Activated T-cell treated with anti-CD3 and anti-CD28 coated beads, Interleukin-2, amount 50 U/mL, for 72 hours (primary cell): Measurements from ENCODE around the gene STEAP1B. TPM values are rescaled to one million over a fixed set of nuclear protein-coding genes. Genes with fewer than 3 reads are reported as not detected.
"Not testable (repeated sequence)": the region's sequence is repeated elsewhere in the genome, so short reads cannot be mapped to it uniquely, and the experiment has no call there.

Experiments used
- ATAC-seq, 2 donors: fragments of 150-1000 bp; cut with Tn5 transposase; replicated peaks in 1 of 2; 2 replicates each; pipeline ENCODE4 v1.10.0; 2021; ENCODE audit warnings: moderate library complexity in 2 of 2, mild to moderate bottlenecking in 1 of 2
- DNase-seq, 2 donors: peaks; one replicate each; pipeline ENCODE4 v3.0.0; 2021 to 2022; ENCODE audit warnings: mixed read lengths in 1 of 2
- H3K27ac Mint-ChIP-seq: one replicate; pipeline ENCODE4 v1.8.0; 2022; ENCODE audit warnings: mild to moderate bottlenecking, moderate library complexity, mixed read lengths
- H3K27me3 Mint-ChIP-seq: one replicate; pipeline ENCODE4 v1.8.0; 2022; ENCODE audit warnings: low read depth, mixed read lengths
- H3K36me3 Mint-ChIP-seq, 2 donors: one replicate each; pipeline ENCODE4 v1.8.0; 2022; ENCODE audit warnings: mixed read lengths in 2 of 2, mild to moderate bottlenecking in 1 of 2; ENCODE audit not compliant: insufficient read depth in 2 of 2
- H3K4me1 Mint-ChIP-seq: one replicate; pipeline ENCODE4 v1.8.0; 2022; ENCODE audit warnings: low read depth, mixed read lengths
- H3K4me3 Mint-ChIP-seq, 2 donors: one replicate each; pipeline ENCODE4 v1.8.0; 2022; ENCODE audit warnings: mild to moderate bottlenecking in 2 of 2, mixed read lengths in 2 of 2, moderate library complexity in 2 of 2
- H3K9me3 Mint-ChIP-seq, 2 donors: one replicate each; pipeline ENCODE4 v1.8.0; 2022; ENCODE audit warnings: mixed read lengths in 2 of 2
- total RNA-seq, 2 donors: library from RNA; stranded (reverse); gene quantifications; one replicate each; pipeline ENCODE4 v1.2.3, GENCODE V29; 2022

Gene STEAP1B
- total RNA-seq, 2 donors from 2014 or later = 0.39 TPM; not detected in 1

DNA sequence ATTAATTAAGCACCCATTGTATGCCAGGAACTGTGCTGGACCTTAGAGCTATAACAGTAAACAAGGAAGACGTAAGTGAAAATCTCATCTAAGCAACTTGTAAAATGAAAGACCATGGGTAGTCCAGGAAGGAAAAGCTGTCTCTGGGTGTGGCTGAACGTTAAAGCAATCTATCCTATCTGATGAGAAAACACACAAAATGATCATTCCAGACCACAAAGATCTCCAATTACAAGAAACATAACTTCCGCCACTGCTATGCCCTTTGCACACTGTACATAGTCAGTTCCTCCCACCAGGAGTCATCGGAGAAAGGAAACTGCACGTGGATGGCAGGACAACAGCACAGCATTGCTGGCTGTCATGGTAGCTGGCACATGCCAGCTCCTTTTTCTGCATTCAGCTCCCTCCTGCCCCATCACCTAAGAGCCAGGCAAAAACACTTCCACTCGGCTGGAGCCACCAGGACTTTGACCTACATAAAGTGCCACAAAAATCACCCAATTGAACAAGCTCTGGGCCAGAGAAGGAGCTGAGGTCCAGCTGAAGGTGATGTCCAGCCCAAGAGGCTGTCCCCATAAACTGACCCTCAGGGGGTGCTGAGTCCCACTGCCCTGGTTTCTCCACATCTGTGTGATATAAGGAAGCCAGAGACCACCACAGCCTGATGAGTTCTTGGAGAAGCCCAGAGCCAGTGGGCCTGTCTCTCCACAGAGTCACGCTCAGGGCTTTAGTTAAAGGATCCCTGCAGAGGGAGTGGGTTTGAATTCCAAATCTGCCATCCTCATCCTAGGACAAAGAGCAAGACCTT, 56.4 kb downstream of the STEAP1B start:
- no peak for DNase-seq
- Mint-ChIP-seq H3K27ac (no peak overlapping the region), H3K9me3 (no peaks in the 10 kb centered on the region), H3K36me3 (no peaks in the 10 kb centered on the region), H3K27me3 (peaks cover 12% of the 10 kb centered on the region), H3K4me1 (peaks cover 18% of the 10 kb centered on the region), H3K4me3 (no peak overlapping the region)
- no peak for ATAC-seq

DNA sequence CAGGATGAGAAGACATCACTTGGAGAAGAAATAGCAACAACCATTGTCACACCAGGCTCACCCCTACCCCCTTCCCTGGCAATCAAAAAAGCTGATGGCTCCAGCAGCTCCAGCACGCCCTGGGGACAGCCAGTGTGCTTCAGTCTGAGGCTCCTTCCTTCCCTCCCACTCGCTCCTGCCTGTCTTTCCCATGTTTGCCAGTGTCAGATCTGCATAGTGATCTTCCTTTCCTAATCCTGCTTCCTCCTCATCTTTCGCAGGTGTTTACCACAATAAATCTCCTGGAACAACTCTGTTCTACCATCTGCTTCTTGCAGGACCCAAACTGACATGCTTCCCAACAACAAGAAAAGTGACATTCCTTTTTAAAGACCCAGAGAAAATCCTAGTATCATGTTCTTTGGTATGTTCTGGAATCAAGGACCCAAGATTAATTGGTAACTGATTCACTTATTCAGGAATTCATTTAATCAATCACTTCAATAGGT, 57.1 kb downstream of the STEAP1B start:
- Mint-ChIP-seq H3K4me3 (no peak overlapping the region), H3K27ac (no peak overlapping the region)

DNA sequence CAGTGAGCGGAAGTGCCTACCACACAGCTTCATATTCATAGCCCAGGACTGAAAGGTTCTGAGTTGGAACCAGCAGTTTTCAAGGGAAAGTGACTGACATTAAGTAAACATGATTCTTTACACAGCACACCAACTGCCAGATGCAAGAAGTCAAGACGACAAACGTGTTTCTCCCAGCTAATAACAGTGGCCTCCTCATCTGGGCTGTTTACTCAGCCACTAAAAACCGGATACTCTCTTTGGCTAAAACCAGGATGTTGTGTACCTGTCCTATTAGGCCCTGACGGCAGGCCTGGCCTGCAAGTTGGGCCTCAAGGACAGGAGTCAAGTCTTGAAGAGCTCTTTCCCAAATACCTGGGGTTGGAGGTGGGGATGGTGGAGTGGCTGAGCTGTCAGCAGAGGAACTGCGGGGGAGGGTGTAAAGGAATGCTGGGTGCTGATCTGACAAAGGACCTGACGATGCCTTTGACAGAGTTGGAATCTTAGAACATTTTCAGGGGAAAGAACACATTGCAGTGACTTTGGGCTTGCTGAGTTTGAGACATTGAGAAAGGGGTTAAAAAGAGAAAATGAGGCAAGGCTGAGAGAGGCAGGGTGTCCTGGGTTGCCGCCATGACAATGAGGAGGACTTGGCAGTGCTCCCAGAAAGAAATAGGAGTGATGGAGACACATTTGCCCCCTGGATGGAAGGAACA, 57.7 kb downstream of the STEAP1B start:
- H3K4me1 Mint-ChIP-seq = peaks cover 18% of the 10 kb centered on the region
- ATAC-seq (no peak), DNase-seq (no peak)
- no peak overlapping the region for H3K4me3 Mint-ChIP-seq
- no peaks in the 10 kb centered on the region for H3K9me3 Mint-ChIP-seq
- no peak overlapping the region for H3K27ac Mint-ChIP-seq
- H3K27me3 Mint-ChIP-seq = peaks cover 20% of the 10 kb centered on the region
- H3K36me3 Mint-ChIP-seq = no peaks in the 10 kb centered on the region

More for the DNA sequence above, 57.1 kb downstream of the STEAP1B start:
- DNase-seq (no peak), ATAC-seq (no peak)
- Mint-ChIP-seq H3K9me3 (no peaks in the 10 kb centered on the region), H3K4me1 (peaks cover 18% of the 10 kb centered on the region), H3K36me3 (no peaks in the 10 kb centered on the region), H3K27me3 (peaks cover 14% of the 10 kb centered on the region)

DNA sequence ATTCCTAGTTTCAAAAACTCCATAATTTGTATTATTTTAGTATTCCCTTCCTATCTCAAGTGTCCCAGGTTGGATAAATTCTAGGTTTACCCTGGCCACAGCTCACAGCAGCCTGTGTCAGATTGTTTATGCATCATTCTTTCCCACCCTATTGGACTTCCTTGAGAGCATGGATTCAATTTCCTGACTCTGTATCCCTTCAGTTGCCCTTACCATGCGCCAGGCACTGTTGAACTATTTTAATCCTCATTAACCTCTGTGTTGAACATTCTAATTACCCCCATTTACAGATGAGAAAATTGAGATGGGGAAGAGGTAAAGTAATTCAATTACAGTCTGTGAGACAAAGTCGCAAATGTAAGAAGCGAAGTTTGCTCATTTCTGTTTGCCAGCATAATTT, 58.8 kb downstream of the STEAP1B start:
- DNase-seq = no peak
- no peak for ATAC-seq
- no peaks in the 10 kb centered on the region for H3K36me3 Mint-ChIP-seq
- no peak overlapping the region for H3K27ac Mint-ChIP-seq
- H3K4me1 Mint-ChIP-seq = peaks cover 17% of the 10 kb centered on the region
- no peak overlapping the region for H3K4me3 Mint-ChIP-seq
- no peaks in the 10 kb centered on the region for H3K9me3 Mint-ChIP-seq
- peaks cover 23% of the 10 kb centered on the region for H3K27me3 Mint-ChIP-seq

DNA sequence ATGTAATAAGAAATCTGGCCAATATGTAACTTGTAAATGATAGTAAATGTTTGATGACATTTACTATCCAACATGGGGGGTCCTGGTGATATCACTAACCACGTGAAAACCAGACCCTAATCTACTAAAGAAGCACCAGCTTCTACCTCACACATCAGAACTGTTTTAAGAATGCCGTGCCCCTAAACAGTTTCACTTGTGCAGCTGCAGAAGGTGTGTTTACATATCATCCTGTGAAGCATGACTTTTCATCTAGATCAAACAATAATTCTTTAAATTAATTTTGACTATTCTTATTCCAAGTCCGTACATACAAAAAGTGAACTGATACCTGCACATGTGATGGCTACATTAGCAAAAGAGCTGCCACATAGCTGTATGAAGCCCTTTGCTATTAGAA, 61.0 kb downstream of the STEAP1B start:
- H3K27ac Mint-ChIP-seq = no peak overlapping the region
- ATAC-seq (no peak), DNase-seq (no peak)
- H3K4me3 Mint-ChIP-seq = no peak overlapping the region
- no peaks in the 10 kb centered on the region for H3K4me1 Mint-ChIP-seq
- no peaks in the 10 kb centered on the region for H3K36me3 Mint-ChIP-seq
- peaks cover 23% of the 10 kb centered on the region for H3K27me3 Mint-ChIP-seq
- no peaks in the 10 kb centered on the region for H3K9me3 Mint-ChIP-seq

DNA sequence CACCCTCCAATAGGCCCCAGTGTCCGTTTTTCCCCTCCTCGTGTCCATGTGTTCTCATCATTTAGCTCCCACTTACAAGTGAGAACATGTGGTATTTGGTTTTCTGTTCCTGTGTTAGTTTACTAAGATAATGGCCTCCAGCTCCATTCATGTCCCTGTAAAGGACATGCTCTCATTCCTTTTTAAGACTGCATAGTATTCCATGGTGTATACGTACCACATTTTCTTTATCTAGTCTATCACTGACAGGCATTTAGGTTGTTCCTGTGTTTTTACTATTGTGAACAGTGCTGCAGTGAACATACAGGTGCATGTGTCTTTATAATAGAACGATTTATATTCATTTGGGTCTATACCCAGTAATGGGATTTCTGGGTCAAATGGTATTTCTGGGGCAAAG, 63.4 kb downstream of the STEAP1B start:
- not testable (repeated sequence) for H3K4me3 Mint-ChIP-seq, ATAC-seq, H3K9me3 Mint-ChIP-seq, H3K4me1 Mint-ChIP-seq, H3K27ac Mint-ChIP-seq, H3K36me3 Mint-ChIP-seq, DNase-seq
- H3K27me3 Mint-ChIP-seq = peaks cover 13% of the 10 kb centered on the region

DNA sequence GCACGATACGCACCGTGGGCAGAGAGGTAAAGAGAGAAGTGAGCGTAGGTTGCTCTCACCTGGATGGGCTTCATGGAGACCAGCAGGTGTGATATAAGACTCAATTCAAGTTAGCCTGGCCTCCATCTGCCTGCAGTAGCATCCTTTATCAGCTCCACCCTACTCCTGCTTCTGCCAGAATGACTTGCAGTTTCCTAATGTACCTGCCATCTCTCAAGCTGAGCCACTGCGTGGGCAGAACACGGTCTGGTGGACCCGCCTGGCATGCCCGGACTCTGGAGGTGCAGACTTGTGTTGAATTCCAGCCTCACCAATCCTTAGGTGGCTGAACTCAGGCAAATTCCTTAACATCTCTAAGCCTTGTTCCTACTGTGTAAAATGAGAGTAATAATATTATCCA, 64.3 kb downstream of the STEAP1B start:
- no peaks in the 10 kb centered on the region for H3K36me3 Mint-ChIP-seq

DNA sequence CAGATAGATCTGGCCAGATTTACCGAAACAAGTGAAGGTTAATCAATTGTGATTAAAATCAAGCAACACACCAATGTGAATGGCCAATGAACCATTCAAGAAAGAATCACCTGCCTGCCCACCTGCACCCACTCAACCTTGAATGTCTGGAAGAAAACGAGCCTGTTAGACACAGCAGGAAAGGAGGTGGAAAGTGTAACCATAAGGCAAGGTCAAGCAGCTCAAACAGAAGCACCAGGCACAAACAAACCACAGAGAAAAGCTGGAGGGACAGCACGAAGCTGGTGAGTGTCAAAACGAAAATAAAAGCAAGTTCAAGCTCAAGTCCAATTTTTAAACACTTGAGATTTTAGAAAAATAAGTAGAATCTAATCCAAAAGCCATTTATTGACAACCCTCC, 64.9 kb downstream of the STEAP1B start:
- H3K27me3 Mint-ChIP-seq = peaks cover 13% of the 10 kb centered on the region
- H3K27ac Mint-ChIP-seq = no peak overlapping the region
- no peaks in the 10 kb centered on the region for H3K36me3 Mint-ChIP-seq
- DNase-seq (no peak), ATAC-seq (no peak)
- H3K4me1 Mint-ChIP-seq = no peaks in the 10 kb centered on the region
- H3K9me3 Mint-ChIP-seq = no peaks in the 10 kb centered on the region
- H3K4me3 Mint-ChIP-seq = no peak overlapping the region

More for the DNA sequence above, 64.3 kb downstream of the STEAP1B start:
- Mint-ChIP-seq H3K4me3 (no peak overlapping the region), H3K27ac (no peak overlapping the region), H3K27me3 (peaks cover 13% of the 10 kb centered on the region), H3K9me3 (no peaks in the 10 kb centered on the region), H3K4me1 (no peaks in the 10 kb centered on the region)
- no peak for ATAC-seq
- no peak for DNase-seq

DNA sequence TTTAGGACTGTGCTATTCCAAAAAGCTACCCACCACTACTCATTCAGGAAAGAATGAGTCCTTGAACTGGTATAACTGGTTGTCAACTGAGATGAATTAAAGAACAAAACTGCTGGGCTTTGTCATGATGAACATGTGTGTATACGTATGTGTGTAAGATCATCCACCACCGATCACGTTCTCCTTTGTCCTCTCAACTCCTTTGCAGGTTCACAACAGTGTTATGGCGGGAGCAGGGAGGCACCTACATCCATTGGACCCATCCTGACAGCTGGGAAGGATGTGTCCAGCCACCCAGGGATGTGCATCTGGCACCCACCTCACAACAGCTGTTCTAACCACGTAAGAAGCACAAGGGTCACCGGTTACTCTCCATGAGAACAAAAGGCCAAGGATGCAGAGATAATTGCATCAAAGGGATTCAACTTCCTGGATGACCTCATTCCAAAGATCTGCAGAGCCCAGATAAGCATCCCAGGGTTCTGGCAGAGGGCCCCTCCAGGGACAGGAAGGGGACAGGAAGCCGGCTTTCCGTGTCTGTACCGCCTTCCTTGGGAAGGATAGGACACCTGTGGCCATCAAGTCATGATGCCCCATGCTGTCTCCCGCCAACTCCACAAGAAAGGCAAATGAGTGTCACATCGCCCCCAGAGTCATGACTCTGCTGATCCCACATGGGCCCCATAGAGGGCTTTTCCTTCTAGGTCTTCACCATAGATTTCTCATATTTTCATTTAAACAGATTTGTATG, 66.1 kb downstream of the STEAP1B start:
- DNase-seq (no peak), ATAC-seq (no peak)
- Mint-ChIP-seq H3K27me3 (peaks cover 13% of the 10 kb centered on the region), H3K9me3 (no peaks in the 10 kb centered on the region), H3K27ac (no peak overlapping the region), H3K36me3 (no peaks in the 10 kb centered on the region), H3K4me3 (no peak overlapping the region), H3K4me1 (no peaks in the 10 kb centered on the region)

DNA sequence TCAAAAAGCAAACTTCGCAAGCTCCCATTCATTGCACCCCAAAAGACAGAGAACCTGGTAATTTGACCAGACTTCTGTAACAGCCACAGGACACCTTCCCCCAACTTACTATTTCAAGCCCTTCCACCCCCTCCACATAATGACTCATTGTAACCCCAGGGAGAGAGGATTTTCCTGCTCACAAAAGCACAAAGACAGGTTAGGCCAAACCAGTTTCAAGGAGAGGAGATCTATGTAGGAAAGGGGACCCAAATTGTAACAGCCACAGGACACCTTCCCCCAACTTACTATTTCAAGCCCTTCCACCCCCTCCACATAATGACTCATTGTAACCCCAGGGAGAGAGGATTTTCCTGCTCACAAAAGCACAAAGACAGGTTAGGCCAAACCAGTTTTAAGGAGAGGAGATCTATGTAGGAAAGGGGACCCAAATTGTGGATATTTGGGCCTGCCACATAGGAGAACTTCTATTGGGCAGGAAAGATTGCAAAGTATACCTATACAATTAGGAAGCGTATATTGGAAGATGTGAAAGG, 66.8 kb downstream of the STEAP1B start:
- not testable (repeated sequence) for ATAC-seq, DNase-seq, H3K36me3 Mint-ChIP-seq, H3K4me3 Mint-ChIP-seq, H3K27ac Mint-ChIP-seq, H3K4me1 Mint-ChIP-seq, H3K9me3 Mint-ChIP-seq
- peaks cover 12% of the 10 kb centered on the region for H3K27me3 Mint-ChIP-seq

DNA sequence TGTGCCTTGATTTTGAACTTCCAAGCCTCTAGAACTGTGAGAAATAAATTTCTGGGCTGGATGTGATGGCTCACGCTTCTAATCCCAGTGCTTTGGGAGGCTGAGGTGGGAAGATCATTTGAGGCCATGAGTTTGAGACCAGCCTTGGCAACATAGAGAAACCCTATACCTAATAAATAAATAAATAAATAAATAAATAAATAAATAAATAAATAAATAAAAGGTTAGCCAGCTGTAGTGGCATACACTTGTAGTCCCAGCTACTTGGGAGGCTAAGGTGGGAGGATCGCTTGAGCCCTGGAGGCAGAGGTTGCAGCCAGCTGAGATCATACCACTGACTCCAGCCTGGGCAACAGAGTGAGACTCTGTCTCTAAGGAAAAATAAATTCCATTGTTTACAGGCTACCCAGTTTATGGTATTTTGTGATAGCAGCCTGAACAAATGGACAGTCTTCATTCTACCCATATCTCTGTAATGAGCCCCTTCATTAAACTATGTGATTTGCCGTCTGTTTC, 67.7 kb downstream of the STEAP1B start:
- ATAC-seq (no peak), DNase-seq (no peak)
- H3K4me1 Mint-ChIP-seq = no peaks in the 10 kb centered on the region
- H3K4me3 Mint-ChIP-seq = no peak overlapping the region
- H3K27ac Mint-ChIP-seq = no peak overlapping the region
- no peaks in the 10 kb centered on the region for H3K36me3 Mint-ChIP-seq
- no peaks in the 10 kb centered on the region for H3K9me3 Mint-ChIP-seq
- peaks cover 2% of the 10 kb centered on the region for H3K27me3 Mint-ChIP-seq

DNA sequence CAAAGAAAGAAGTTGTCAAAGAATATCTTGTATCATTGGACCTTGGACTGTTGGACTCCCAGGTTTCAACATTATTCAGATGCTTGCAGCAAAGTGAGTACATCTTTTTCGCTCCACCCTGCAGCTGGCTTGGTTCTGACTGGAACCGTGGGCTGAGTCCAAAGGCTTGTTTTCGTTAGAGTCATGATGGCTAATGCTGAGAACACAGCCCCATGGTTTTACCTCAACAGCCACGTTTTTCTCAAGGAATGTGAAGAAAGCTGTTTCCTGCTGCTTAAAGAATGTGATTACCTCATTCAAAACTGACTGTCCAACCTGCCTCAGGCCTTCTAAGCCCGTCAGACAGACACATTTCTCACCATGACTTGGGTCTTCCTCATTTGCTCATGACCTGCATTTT, 69.5 kb downstream of the STEAP1B start:
- Mint-ChIP-seq H3K4me1 (no peaks in the 10 kb centered on the region), H3K27me3 (no peaks in the 10 kb centered on the region), H3K27ac (no peak overlapping the region), H3K36me3 (no peaks in the 10 kb centered on the region), H3K9me3 (no peaks in the 10 kb centered on the region), H3K4me3 (no peak overlapping the region)
- ATAC-seq = no peak
- DNase-seq = no peak

DNA sequence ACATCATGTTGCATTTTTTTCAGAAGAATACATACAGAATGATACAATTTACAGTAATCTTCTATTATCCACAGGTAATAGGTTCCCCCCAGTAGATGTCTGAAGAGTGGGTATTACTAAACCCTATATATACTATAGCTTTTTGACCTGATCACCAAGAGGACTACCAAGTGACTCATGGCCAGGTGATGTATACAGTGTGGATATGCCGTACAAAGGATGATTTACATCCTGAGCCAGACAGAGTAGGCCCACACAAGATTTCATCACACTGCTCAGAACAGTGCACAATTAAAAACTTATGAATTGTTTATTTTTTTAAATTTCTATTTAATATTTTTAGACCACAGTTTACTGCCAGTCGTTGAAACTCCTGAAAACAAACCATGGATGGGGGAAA, 70.6 kb downstream of the STEAP1B start:
- H3K4me1 Mint-ChIP-seq = no peaks in the 10 kb centered on the region
- ATAC-seq = no peak

More for the DNA sequence above, 70.6 kb downstream of the STEAP1B start:
- no peaks in the 10 kb centered on the region for H3K36me3 Mint-ChIP-seq
- no peak overlapping the region for H3K27ac Mint-ChIP-seq
- H3K9me3 Mint-ChIP-seq = no peaks in the 10 kb centered on the region
- H3K4me3 Mint-ChIP-seq = no peak overlapping the region
- DNase-seq = no peak
- no peaks in the 10 kb centered on the region for H3K27me3 Mint-ChIP-seq
